Measurements from ENCODE around the gene HPD. TPM values are rescaled to one million over a fixed set of nuclear protein-coding genes. Genes with fewer than 3 reads are reported as not detected.
A peak's percentile ranks its signal among the peaks of the same experiment; 100 is the strongest.
"Not testable (repeated sequence)": the region's sequence is repeated elsewhere in the genome, so short reads cannot be mapped to it uniquely, and the experiment has no call there.

HPD gene
- total RNA-seq, 1 donor from 2014 or later: 1.8 TPM

DNA sequence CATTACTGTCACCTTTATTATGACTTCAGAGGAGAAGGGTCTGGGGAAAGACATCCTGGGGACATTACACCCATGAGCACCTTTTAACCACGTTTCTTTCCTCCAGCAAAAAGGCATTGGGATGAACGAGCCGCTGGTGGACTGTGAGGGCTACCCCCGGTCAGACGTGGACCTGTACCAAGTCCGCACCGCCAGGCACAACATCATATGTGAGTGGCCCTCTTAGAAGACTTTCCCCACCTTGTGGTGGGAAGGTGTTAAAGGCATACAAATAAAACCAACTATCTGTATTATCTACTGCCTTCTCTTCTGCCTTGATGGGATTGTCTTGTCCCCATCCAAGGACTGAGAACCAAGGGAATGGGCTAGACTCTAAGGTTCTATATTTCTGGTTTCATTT, 36.0 kb upstream of the HPD start:
- intact Hi-C loops (cut with DNase I): no loop called here
- no peaks in the 10 kb centered on the region for H3K27me3 ChIP-seq
- no peaks in the 10 kb centered on the region for H3K9me3 ChIP-seq
- TF ChIP-seq, protein P1, sequence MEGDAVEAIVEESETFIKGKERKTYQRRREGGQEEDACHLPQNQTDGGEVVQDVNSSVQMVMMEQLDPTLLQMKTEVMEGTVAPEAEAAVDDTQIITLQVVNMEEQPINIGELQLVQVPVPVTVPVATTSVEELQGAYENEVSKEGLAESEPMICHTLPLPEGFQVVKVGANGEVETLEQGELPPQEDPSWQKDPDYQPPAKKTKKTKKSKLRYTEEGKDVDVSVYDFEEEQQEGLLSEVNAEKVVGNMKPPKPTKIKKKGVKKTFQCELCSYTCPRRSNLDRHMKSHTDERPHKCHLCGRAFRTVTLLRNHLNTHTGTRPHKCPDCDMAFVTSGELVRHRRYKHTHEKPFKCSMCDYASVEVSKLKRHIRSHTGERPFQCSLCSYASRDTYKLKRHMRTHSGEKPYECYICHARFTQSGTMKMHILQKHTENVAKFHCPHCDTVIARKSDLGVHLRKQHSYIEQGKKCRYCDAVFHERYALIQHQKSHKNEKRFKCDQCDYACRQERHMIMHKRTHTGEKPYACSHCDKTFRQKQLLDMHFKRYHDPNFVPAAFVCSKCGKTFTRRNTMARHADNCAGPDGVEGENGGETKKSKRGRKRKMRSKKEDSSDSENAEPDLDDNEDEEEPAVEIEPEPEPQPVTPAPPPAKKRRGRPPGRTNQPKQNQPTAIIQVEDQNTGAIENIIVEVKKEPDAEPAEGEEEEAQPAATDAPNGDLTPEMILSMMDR (IDR thresholded peaks at IDR 0.05): no peak
- DNase-seq (no peak), ATAC-seq (no peak)
- H3K27ac ChIP-seq: no peak overlapping the region
- H3K36me3 ChIP-seq: peaks cover 54% of the 10 kb centered on the region
- no peak overlapping the region for H3K4me3 ChIP-seq
- H3K4me1 ChIP-seq: peaks cover 11% of the 10 kb centered on the region

DNA sequence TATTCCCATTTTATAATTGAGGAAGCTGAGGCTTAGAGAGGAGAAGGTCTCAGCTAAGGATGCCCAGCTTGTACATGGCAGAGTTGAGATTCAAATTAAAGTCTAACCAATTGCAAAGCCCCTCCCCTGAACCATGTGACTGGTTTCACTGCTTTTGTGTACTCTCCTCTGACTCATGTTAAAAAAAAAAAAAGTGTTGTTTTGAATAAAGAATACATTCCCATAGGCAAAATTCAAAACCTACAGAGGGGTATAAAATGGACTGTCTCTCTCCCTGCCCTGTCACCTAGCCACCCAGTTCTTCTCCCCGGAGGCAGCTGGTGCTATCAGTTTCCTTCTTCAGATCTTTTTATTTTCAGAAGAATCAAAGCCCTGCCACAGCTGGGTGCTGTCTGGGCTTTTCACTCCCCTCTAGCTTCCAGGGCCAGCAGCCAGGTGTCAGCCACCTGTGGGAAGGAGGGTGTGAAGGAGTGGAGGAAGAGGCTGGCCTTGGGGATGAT, 35.4 kb upstream of the HPD start:
- DNase-seq (no peak), ATAC-seq (peak; percentile 48)
- H3K9me3 ChIP-seq: no peaks in the 10 kb centered on the region
- H3K27ac ChIP-seq: no peak overlapping the region
- TF ChIP-seq, protein P1 (IDR thresholded peaks at IDR 0.05): no peak
- no peak overlapping the region for H3K4me3 ChIP-seq
- peaks cover 48% of the 10 kb centered on the region for H3K36me3 ChIP-seq
- peaks cover 14% of the 10 kb centered on the region for H3K4me1 ChIP-seq
- H3K27me3 ChIP-seq: no peaks in the 10 kb centered on the region
- intact Hi-C loops (cut with DNase I): no loop called here

DNA sequence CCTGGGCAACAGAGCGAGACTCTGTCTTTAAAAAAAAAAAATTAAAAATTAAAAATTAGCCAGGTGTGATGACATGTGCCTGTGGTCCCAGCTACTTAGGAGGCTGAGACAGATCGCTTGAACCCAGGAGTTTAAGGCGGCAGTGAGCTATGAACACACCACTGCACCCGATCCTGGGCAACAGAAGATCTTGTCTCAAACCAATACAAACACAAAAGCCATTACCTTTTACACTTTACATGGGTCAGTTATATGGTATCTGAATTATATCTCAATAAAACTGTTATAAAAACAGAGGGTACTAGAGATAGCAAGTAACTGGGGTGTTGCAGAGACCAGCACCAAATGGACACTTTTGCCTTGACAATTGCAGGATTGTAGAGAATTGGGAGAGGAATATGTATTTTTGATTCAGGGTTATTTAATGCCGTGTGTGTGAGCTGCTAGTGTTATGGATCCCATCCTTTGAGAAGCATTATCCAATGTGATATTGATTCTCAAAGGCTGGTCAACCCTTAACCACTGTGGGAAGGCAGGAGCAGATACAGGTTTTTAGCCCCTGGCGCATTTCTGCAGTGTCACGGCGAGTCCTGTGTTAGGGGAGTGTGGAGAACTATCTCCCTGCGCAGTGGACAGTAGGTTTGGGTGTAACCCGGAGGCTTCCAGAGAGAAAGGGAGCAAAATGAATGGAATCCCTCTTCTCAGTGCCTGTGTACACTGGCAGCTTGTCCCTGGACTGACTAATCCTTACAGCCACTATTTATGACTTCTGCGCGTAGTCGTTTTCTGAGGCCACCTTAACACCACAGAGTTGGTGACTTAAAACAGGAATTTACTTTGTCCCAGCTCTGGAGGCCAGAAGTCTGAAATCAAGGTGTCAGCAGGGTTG, 34.3 kb upstream of the HPD start:
- no peak overlapping the region for H3K27ac ChIP-seq
- TF ChIP-seq, protein P1 (IDR thresholded peaks at IDR 0.05): no peak
- DNase-seq (no peak), ATAC-seq (no peak)
- H3K36me3 ChIP-seq: peaks cover 37% of the 10 kb centered on the region
- H3K9me3 ChIP-seq: no peaks in the 10 kb centered on the region
- intact Hi-C loops (cut with DNase I): no loop called here
- H3K27me3 ChIP-seq: no peaks in the 10 kb centered on the region
- no peak overlapping the region for H3K4me3 ChIP-seq
- peaks cover 18% of the 10 kb centered on the region for H3K4me1 ChIP-seq

DNA sequence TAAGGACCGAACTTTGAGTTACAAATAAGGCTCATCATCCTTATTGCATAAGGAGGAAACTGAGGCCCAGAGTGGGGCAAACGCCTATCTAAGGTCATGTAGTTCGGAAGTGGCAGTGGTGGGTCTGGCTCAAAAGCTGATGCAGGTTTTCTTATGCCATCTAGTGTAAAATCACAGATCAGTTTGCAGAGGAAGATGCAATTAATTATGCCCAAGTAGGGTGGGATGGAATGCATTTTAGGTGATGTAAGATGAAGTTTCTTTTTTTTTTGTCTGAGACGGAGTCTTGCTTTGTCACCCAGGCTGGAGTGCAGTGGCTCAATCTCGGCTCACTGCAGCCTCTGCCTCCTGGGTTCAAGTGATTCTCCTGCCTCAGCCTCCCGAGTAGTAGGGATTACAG, 31.0 kb upstream of the HPD start:
- H3K36me3 ChIP-seq; intact Hi-C loops (cut with DNase I); H3K27me3 ChIP-seq; H3K9me3 ChIP-seq; H3K27ac ChIP-seq; DNase-seq; ATAC-seq: not testable (repeated sequence)
- Histone ChIP-seq H3K4me3 (peak overlapping the region; percentile 80), H3K4me1 (peaks cover 18% of the 10 kb centered on the region)

DNA sequence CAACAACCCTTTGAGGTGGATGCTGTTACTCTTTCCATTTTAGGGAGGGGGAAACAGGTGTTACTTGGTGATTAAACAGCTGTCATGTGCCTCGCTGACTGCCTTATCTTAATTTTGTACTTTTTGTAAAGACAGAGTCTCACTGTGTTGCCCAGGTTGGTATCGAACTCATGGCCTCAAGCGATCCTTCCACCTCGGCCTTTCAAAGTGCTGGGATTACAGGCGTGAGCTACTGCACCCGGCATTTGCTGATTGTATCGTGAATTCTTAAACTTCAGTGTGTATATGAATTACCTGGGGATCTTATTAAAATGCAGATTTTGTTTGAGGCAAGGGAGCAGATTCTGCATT, 30.6 kb upstream of the HPD start:
- no peak for DNase-seq
- H3K4me3 ChIP-seq: peak overlapping the region; percentile 80
- H3K36me3 ChIP-seq: peaks cover under 1% of the 10 kb centered on the region
- H3K27me3 ChIP-seq: no peaks in the 10 kb centered on the region
- no peaks in the 10 kb centered on the region for H3K9me3 ChIP-seq
- TF ChIP-seq, protein P1 (IDR thresholded peaks at IDR 0.05): no peak
- peaks cover 18% of the 10 kb centered on the region for H3K4me1 ChIP-seq
- no peak for ATAC-seq
- peak overlapping the region; percentile 97 for H3K27ac ChIP-seq
- intact Hi-C loops (cut with DNase I): no loop called here

DNA sequence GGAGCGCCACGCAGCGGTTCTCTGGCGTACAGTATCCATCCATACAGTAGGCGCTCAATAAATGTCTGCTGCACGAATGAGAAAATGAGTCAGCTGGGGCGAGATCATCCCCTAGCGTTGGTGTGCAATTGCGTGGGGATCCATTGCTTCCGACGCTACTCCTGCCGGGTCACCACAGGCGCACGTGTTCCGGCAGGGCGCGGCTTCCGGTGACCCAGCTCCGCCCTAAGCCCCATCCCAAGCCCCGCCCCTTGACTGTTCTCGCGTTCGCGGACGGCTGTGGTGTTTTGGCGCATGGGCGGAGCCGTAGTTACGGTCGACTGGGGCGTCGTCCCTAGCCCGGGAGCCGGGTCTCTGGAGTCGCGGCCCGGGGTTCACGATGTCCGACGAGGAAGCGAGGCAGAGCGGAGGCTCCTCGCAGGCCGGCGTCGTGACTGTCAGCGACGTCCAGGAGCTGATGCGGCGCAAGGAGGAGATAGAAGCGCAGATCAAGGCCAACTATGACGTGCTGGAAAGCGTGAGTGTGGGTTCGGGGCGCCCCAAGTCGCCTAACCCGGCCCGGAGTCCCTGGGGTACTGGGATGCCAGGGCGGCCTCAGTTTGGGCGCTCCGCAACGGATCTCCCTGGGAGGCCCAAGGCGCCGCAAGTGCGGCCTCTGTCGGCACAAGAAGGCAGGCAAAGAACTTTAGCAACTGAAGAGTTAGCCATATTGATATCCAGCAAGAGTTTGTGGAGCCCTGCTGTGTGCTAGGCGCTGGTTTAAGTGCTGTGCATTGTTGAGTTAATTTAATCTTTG, 30.0 kb upstream of the HPD start, which contains the start of gene PSMD9:
TSS of gene PSMD9 (plus strand) at position 313 of the 796 bp plus-strand sequence. CDS start at position 380, 67 bp downstream.
- no peaks in the 10 kb centered on the region for H3K27me3 ChIP-seq
- H3K4me1 ChIP-seq: peaks cover 18% of the 10 kb centered on the region
- no peaks in the 10 kb centered on the region for H3K9me3 ChIP-seq
- DNase-seq: peak; percentile 99
- TF ChIP-seq, protein P1 (IDR thresholded peaks at IDR 0.05): peak; percentile 65
- intact Hi-C loops (cut with DNase I): no loop called here
- no peaks in the 10 kb centered on the region for H3K36me3 ChIP-seq
- peak within 1 kb of the TSS; percentile 97 for H3K27ac ChIP-seq
- peak; percentile 99 for ATAC-seq
- H3K4me3 ChIP-seq: peak within 1 kb of the TSS; percentile 80

Data from upper lobe of right lung (tissue), 1 donor.